HepG2 (cell line): ENCODE data around the gene GMCL2. TPM values are rescaled to one million over a fixed set of nuclear protein-coding genes. Genes with fewer than 3 reads are reported as not detected.

ENCODE experiments used
- ATAC-seq: fragments of 200-7000 bp; cut with Tn5 transposase; 3 replicates; pipeline ENCODE4 v1.9.1; 2020; ENCODE audit warnings: mild to moderate bottlenecking, moderate library complexity
- BruUV-seq: library from RNA; stranded (reverse); fragments of 400-500 nt; replicated peaks from 2 replicates; lab custom pipeline; 2021; lab: Mats Ljungman, UMichigan
- CTCF ChIA-PET: fragments of 300-600 bp; formaldehyde crosslinking; extraction: SDS; loops from one replicate; lab custom pipeline; 2021; ENCODE audit warnings: low total read pairs, inconsistent platforms, low intra/inter-chr PET ratio; lab: Yijun Ruan, JAX
- POLR2A ChIA-PET: fragments of 350-600 bp; sonication (Branson Sonifier 250); formaldehyde crosslinking; loops from one replicate; lab custom pipeline; 2020; ENCODE audit warnings: antibody characterized with exemption, inconsistent platforms; lab: Yijun Ruan, JAX
- DNase-seq: peaks from one replicate; pipeline ENCODE4 v3.0.0-alpha.2; 2015; ENCODE audit warnings: low spot score
- FAIRE-seq: peaks from 3 replicates; lab custom pipeline; 2011; peaks lifted over from hg19 to GRCh38; lab: Jason Lieb, UNC
- H2AFZ ChIP-seq: one replicate; pipeline ENCODE4 v1.6.1; 2011; ENCODE audit warnings: low read length, inconsistent platforms
- H3K27ac ChIP-seq: fragments of 300-600 bp; 3 replicates; pipeline ENCODE4 v1.8.0; 2011; ENCODE audit warnings: mixed run types, mild to moderate bottlenecking, mixed read lengths, low read length, inconsistent platforms; ENCODE audit not compliant: insufficient read depth; ENCODE audit errors: extremely low read length
- H3K27me3 ChIP-seq, 2 experiments: fragments of 200-600 bp in 1 of 2; 2 replicates in 1 of 2; 3 replicates in 1 of 2; pipeline versions ENCODE4 v1.6.0 to v1.8.0; 2011; ENCODE audit warnings: low read length in 2 of 2, mild to moderate bottlenecking in 2 of 2, moderate library complexity in 2 of 2, inconsistent platforms in 1 of 2; ENCODE audit not compliant: insufficient read depth in 2 of 2, control insufficient read depth in 1 of 2
- H3K36me3 ChIP-seq, 2 experiments: fragments of 200-600 bp in 1 of 2; replicated peaks in 1 of 2; 2 replicates in 1 of 2; 3 replicates in 1 of 2; pipeline versions ENCODE4 v1.5.1 to v1.8.0; 2011; ENCODE audit warnings: low read length in 2 of 2, inconsistent platforms in 1 of 2; ENCODE audit not compliant: insufficient read depth in 2 of 2, control insufficient read depth in 1 of 2
- H3K4me1 ChIP-seq: 2 replicates; pipeline ENCODE4 v1.5.1; 2012; ENCODE audit warnings: low read length, inconsistent platforms; ENCODE audit not compliant: insufficient read depth
- H3K4me2 ChIP-seq: 2 replicates; pipeline ENCODE4 v1.6.0; 2011; ENCODE audit warnings: low read depth, low read length, inconsistent platforms
- H3K4me3 ChIP-seq, 3 experiments: fragments of 200-600 bp in 1 of 3; sonication (generic), shearing (Covaris generic) in 1 of 3; replicated peaks in 1 of 3; 2 replicates each; pipeline ENCODE4 v1.5.1; 2011 to 2016; ENCODE audit warnings: low read length in 3 of 3, inconsistent platforms in 2 of 3, low read depth in 2 of 3, mild to moderate bottlenecking in 2 of 3, control low read depth in 1 of 3, mixed read lengths in 1 of 3; ENCODE audit not compliant: insufficient read depth in 1 of 3
- H3K79me2 ChIP-seq: one replicate; pipeline ENCODE4 v1.6.1; 2011; ENCODE audit warnings: low read length, inconsistent platforms; ENCODE audit not compliant: insufficient read depth
- H3K9ac ChIP-seq: 2 replicates; pipeline ENCODE4 v1.6.0; 2011; ENCODE audit warnings: mild to moderate bottlenecking, low read depth, low read length, inconsistent platforms; ENCODE audit not compliant: insufficient read depth
- H3K9me3 ChIP-seq: 2 replicates; pipeline ENCODE4 v1.5.1; 2012; ENCODE audit warnings: mild to moderate bottlenecking, low read length
- H4K20me1 ChIP-seq: 2 replicates; pipeline ENCODE4 v1.6.0; 2011; ENCODE audit warnings: inconsistent platforms, mild to moderate bottlenecking, low read length, moderate library complexity; ENCODE audit not compliant: insufficient read depth
- AGO2 ChIP-seq: fragments of 200-400 bp; formaldehyde crosslinking; optimal IDR thresholded peaks from 2 replicates; pipeline ENCODE3; 2017; ENCODE audit warnings: mild to moderate bottlenecking, low read depth, low read length, moderate library complexity
- EP300 ChIP-seq, 3 experiments: sonication (generic) in 1 of 3; formaldehyde crosslinking in 1 of 3; IDR thresholded peaks; 2 replicates each; pipeline versions ENCODE4 v1.5.1 to v1.6.1; 2011 to 2020; ENCODE audit warnings: low read depth in 2 of 3, low read length in 2 of 3, borderline replicate concordance in 1 of 3, improper control_type of control experiment in 1 of 3, mild to moderate bottlenecking in 1 of 3, missing genetic modification reagents in 1 of 3, moderate library complexity in 1 of 3
- GTF2F1 ChIP-seq: fragments of 150-350 bp; IDR thresholded peaks from 2 replicates; pipeline ENCODE4 v1.6.1; 2014; ENCODE audit warnings: low read length
- KLF11 ChIP-seq: IDR thresholded peaks from 2 replicates; pipeline ENCODE4 v1.6.1; 2016; ENCODE audit warnings: missing compliant biosample characterization
- MTF1 ChIP-seq: sonication (generic); formaldehyde crosslinking; IDR thresholded peaks from 2 replicates; pipeline ENCODE4 v1.5.0; 2020; ENCODE audit warnings: missing genetic modification reagents
- RAD51 ChIP-seq: fragments of 450-650 bp; IDR thresholded peaks from 2 replicates; pipeline ENCODE4 v1.6.1; 2016; ENCODE audit warnings: borderline replicate concordance
- SMAD3 ChIP-seq: sonication (generic); formaldehyde crosslinking; IDR thresholded peaks from 2 replicates; pipeline ENCODE4 v1.4.0; 2020; ENCODE audit warnings: missing genetic modification reagents
- TEF ChIP-seq: sonication (generic); formaldehyde crosslinking; IDR thresholded peaks from 2 replicates; pipeline ENCODE4 v1.5.0; 2020; ENCODE audit warnings: missing genetic modification reagents
- ZFP41 ChIP-seq: sonication (generic); formaldehyde crosslinking; IDR thresholded peaks from 2 replicates; pipeline ENCODE4 v1.4.0; 2020; ENCODE audit warnings: mild to moderate bottlenecking, missing genetic modification reagents, borderline replicate concordance
- ZNF101 ChIP-seq: sonication (generic); formaldehyde crosslinking; IDR thresholded peaks from 2 replicates; pipeline ENCODE4 v1.4.0; 2020; ENCODE audit warnings: mild to moderate bottlenecking, low read depth, missing genetic modification reagents, borderline replicate concordance
- ZNF263 ChIP-seq: sonication (generic); formaldehyde crosslinking; IDR thresholded peaks from 2 replicates; pipeline ENCODE4 v1.4.0; 2020; ENCODE audit warnings: missing genetic modification reagents
- ZNF296 ChIP-seq: sonication (generic); formaldehyde crosslinking; conservative IDR thresholded peaks from 2 replicates; pipeline ENCODE4 v1.5.0; 2020; ENCODE audit warnings: mild to moderate bottlenecking, missing genetic modification reagents
- ZNF451 ChIP-seq: sonication (generic); formaldehyde crosslinking; IDR thresholded peaks from 2 replicates; pipeline ENCODE4 v1.5.0; 2020; ENCODE audit warnings: mild to moderate bottlenecking, missing genetic modification reagents
- ZNF564 ChIP-seq: sonication (generic); formaldehyde crosslinking; IDR thresholded peaks from 2 replicates; pipeline ENCODE4 v1.8.1; 2023; ENCODE audit warnings: mild to moderate bottlenecking, missing genetic modification reagents
- ZSCAN21 ChIP-seq: sonication (generic); formaldehyde crosslinking; IDR thresholded peaks from 2 replicates; pipeline ENCODE4 v1.8.0; 2022; ENCODE audit warnings: mild to moderate bottlenecking, missing genetic modification reagents, moderate library complexity, borderline replicate concordance
- WGBS: methylation state at CpG from one replicate; pipeline ENCODE4 v1.1.6; 2017; ENCODE audit warnings: low lambda C conversion rate; 5-methylcytosine and 5-hydroxymethylcytosine counted together
- in situ Hi-C: cut with HindIII; loops from 2 replicates; pipeline ENCODE4 v1.10.0; 2017; ENCODE audit warnings: low pct_unique_long_range_greater_than_20kb; ENCODE audit not compliant: extremely low pct_ligation_motif_present
- intact Hi-C: fragments of 100-400 bp; cut with micrococcal nuclease; formaldehyde crosslinking; loops from one replicate; pipeline ENCODE4 v1.10.0; 2022; ENCODE audit not compliant: unreplicated experiment
- polyA plus RNA-seq, 8 experiments: library from polyadenylated mRNA; depleted of rRNA in 3 of 8; stranded (reverse) in 7 of 8; unstranded in 1 of 8; fragments of >200 nt; fragmentation: Illumina TruSeq in 4 of 8; extraction: Trizol in 4 of 8; gene quantifications; 2 replicates each; pipeline versions ENCODE4 v1.2.1 to v1.2.3, GENCODE V29; 2011 to 2016; ENCODE audit warnings: low read depth in 4 of 8, missing spikeins in 1 of 8, mixed read lengths in 1 of 8; ENCODE audit not compliant: insufficient read depth in 1 of 8
- total RNA-seq, 5 experiments: library from RNA; depleted of rRNA; stranded (reverse); fragments of >200 nt; fragmentation: Illumina TruSeq; extraction: Trizol; gene quantifications; 2 replicates each; pipeline ENCODE4 v1.2.3, GENCODE V29; 2016; ENCODE audit warnings: low read depth in 1 of 5

The GMCL2 gene
- total and polyA plus RNA-seq, 2 of the 13 experiments (the other 11 are each of a cell fraction or from before 2014, with no cell fraction given) = 0.03 TPM; not detected in 1

DNA sequence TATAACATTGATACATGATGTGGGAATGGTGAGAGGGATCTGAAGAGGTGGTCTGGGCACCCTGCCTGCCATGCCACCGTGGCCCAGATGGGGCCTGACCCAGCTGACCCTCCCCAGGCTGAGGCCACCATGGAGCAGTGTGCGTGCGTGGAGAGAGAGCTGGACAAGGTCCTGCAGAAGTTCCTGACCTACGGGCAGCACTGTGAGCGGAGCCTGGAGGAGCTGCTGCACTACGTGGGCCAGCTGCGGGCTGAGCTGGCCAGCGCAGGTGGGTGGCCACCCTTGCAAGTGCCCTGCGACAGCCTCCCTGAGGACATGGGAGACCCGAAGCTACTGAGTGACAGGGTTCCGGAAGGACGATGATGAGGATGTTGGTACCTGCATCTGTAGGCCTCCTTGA is 49.2 kb downstream of the GMCL2 start:
- WGBS = 92% methylated on average over 8 of the region's 12 CpGs
- H3K4me3 ChIP-seq = no peak overlapping the region
- H3K9ac ChIP-seq = no peak overlapping the region
- H3K4me1 ChIP-seq = no peaks in the 10 kb centered on the region
- FAIRE-seq (no peak), ATAC-seq (no peak; the same call in 2 of the 3 replicates), DNase-seq (no peak)
- H3K9me3 ChIP-seq = no peaks in the 10 kb centered on the region
- H4K20me1 ChIP-seq = no peaks in the 10 kb centered on the region
- H3K79me2 ChIP-seq = no peaks in the 10 kb centered on the region
- peaks cover 4 to 12% of the 10 kb centered on the region in 2 experiments; a peak in 4 of 5 replicates for H3K36me3 ChIP-seq
- intact Hi-C loops = no loop called here
- H2AFZ ChIP-seq = no peak overlapping the region
- TF ChIP-seq GTF2F1 (no peak), ZNF101 (no peak), AGO2 (peak; percentile 68), ZFP41 (CRISPR knock-in tag) (no peak), ZNF564 (CRISPR knock-in tag) (no peak)
- no peak overlapping the region for H3K4me2 ChIP-seq
- no TSS peak for BruUV-seq
- POLR2A ChIA-PET = no interaction called here
- CTCF ChIA-PET = no interaction called here
- no peaks in the 10 kb centered on the region for H3K27me3 ChIP-seq
- in situ Hi-C loops = no loop called here
- no peak overlapping the region for H3K27ac ChIP-seq

- BruUV-seq = no TSS peak
- Histone ChIP-seq H4K20me1 (no peaks in the 10 kb centered on the region), H3K4me3 (no peak overlapping the region), H3K9ac (no peak overlapping the region), H3K4me1 (peaks cover 4% of the 10 kb centered on the region; the same call in 1 of the 2 replicates), H2AFZ (no peak overlapping the region), H3K27ac (no peak overlapping the region), H3K79me2 (no peaks in the 10 kb centered on the region), H3K9me3 (no peaks in the 10 kb centered on the region), H3K4me2 (no peak overlapping the region)
- 91% methylated on average over 10 of the region's 10 CpGs for WGBS
- FAIRE-seq (no peak), ATAC-seq (no peak)
- intact Hi-C loops = no loop called here
- POLR2A ChIA-PET = interaction anchor here (1.1 kb wide), 1 partner anchor 16 kb away, joined by 3 read pairs; no protein-coding TSS in a partner anchor
- CTCF ChIA-PET = no interaction called here
- TF ChIP-seq RAD51 (no peak), ZNF296 (CRISPR knock-in tag) (no peak), ZSCAN21 (CRISPR knock-in tag) (no peak), ZNF451 (CRISPR knock-in tag) (no peak), SMAD3 (CRISPR knock-in tag) (no peak), TEF (no peak), EP300 (IDR thresholded peaks at IDR 0.05; ENCODE audit: low read depth in 2 of 2, low read length in 2 of 2) (no peak), EP300 (CRISPR knock-in tag; IDR thresholded peaks at IDR 0.05; ENCODE audit: borderline replicate concordance) (no peak), ZNF263 (no peak), KLF11 (CRISPR knock-in tag) (no peak), MTF1 (CRISPR knock-in tag) (no peak)
- TF ChIP-seq, all 625 proteins: peak for 0
- Histone ChIP-seq H3K27me3 (no peaks in the 10 kb centered on the region), H3K36me3 (peaks cover 1 to 6% of the 10 kb centered on the region in 2 experiments; a peak in 4 of 5 replicates)
- no peak for DNase-seq
- in situ Hi-C loops = no loop called here
Observed at GRCh38 chr5:178136990-178137389, 50.2 kb downstream of the GMCL2 start.
